SK-N-SH (cell line): ENCODE data around the gene ARHGAP26. TPM values are rescaled to one million over a fixed set of nuclear protein-coding genes. Genes with fewer than 3 reads are reported as not detected.

Experiments
- CTCF ChIA-PET: fragments of 300-600, 350-600 bp; formaldehyde crosslinking; extraction: SDS; loops from one replicate; lab custom pipeline; 2021; lab: Yijun Ruan, JAX
- POLR2A ChIA-PET: fragments of 350-600 bp; sonication (Branson Sonifier 250); formaldehyde crosslinking; extraction: SDS; loops from one replicate; lab custom pipeline; 2020; ENCODE audit warnings: antibody characterized with exemption, inconsistent platforms; lab: Yijun Ruan, JAX
- DNase-seq: peaks from one replicate; pipeline ENCODE4 v3.0.0; 2012
- H2AFZ ChIP-seq: fragments of 200-600 bp; sonication (generic); 2 replicates; pipeline ENCODE4 v1.8.1; 2016; ENCODE audit warnings: antibody characterized with exemption, mild to moderate bottlenecking, low read depth
- H3F3A ChIP-seq: fragments of 200-600 bp; sonication (generic); replicated peaks from 2 replicates; pipeline ENCODE3; 2016; ENCODE audit warnings: antibody characterized with exemption, mild to moderate bottlenecking; ENCODE audit not compliant: insufficient read depth
- H3K27ac ChIP-seq, 2 experiments: fragments of 200-500 bp in 1 of 2; fragments of 200-600 bp in 1 of 2; sonication (Bioruptor generic) in 1 of 2; sonication (generic), shearing (Covaris generic) in 1 of 2; 2 replicates each; pipeline versions ENCODE4 v1.5.1 to v1.6.1; 2014 to 2016; ENCODE audit warnings: low read depth in 2 of 2, inconsistent platforms in 1 of 2, low read length in 1 of 2, mild to moderate bottlenecking in 1 of 2, mixed read lengths in 1 of 2
- H3K27me3 ChIP-seq: fragments of 200-600 bp; sonication (generic), shearing (Covaris generic); 2 replicates; pipeline ENCODE4 v1.6.1; 2016; ENCODE audit warnings: mixed run types; ENCODE audit not compliant: insufficient read depth
- H3K36me3 ChIP-seq, 2 experiments: fragments of 200-500 bp in 1 of 2; fragments of 200-600 bp in 1 of 2; sonication (Bioruptor generic) in 1 of 2; sonication (generic) in 1 of 2; replicated peaks in 1 of 2; 2 replicates each; pipeline versions ENCODE3 to v1.5.1; 2014 to 2016; ENCODE audit warnings: low read length in 1 of 2, mild to moderate bottlenecking in 1 of 2; ENCODE audit not compliant: insufficient read depth in 2 of 2, control insufficient read depth in 1 of 2
- H3K4me1 ChIP-seq, 2 experiments: fragments of 200-500 bp in 1 of 2; fragments of 200-600 bp in 1 of 2; sonication (Bioruptor generic) in 1 of 2; sonication (generic), shearing (Covaris generic) in 1 of 2; 2 replicates each; pipeline versions ENCODE4 v1.5.1 to v1.6.1; 2014 to 2016; ENCODE audit warnings: low read depth in 1 of 2, low read length in 1 of 2, mixed run types in 1 of 2; ENCODE audit not compliant: insufficient read depth in 2 of 2, control insufficient read depth in 1 of 2
- H3K4me2 ChIP-seq: fragments of 200-600 bp; sonication (generic), shearing (Covaris generic); 2 replicates; pipeline ENCODE4 v1.6.1; 2017; ENCODE audit warnings: mixed run types
- H3K4me3 ChIP-seq, 2 experiments: fragments of 200-500 bp in 1 of 2; fragments of 200-600 bp in 1 of 2; sonication (Bioruptor generic) in 1 of 2; sonication (generic), shearing (Covaris generic) in 1 of 2; 2 replicates each; pipeline versions ENCODE4 v1.5.1 to v1.8.1; 2014 to 2016; ENCODE audit warnings: low read depth in 2 of 2, inconsistent platforms in 1 of 2, low read length in 1 of 2, mild to moderate bottlenecking in 1 of 2, mixed read lengths in 1 of 2, moderate library complexity in 1 of 2
- H3K79me2 ChIP-seq: fragments of 200-600 bp; sonication (generic); 2 replicates; pipeline ENCODE4 v1.8.1; 2017; ENCODE audit warnings: mild to moderate bottlenecking; ENCODE audit not compliant: insufficient read depth
- H3K9ac ChIP-seq: fragments of 200-600 bp; sonication (generic); 2 replicates; pipeline ENCODE4 v1.6.1; 2017; ENCODE audit warnings: mixed run types
- H3K9me2 ChIP-seq: fragments of 200-600 bp; sonication (generic); 2 replicates; pipeline ENCODE4 v1.6.1; 2017; ENCODE audit warnings: mixed run types
- H3K9me3 ChIP-seq: fragments of 200-600 bp; sonication (generic); 2 replicates; pipeline ENCODE4 v1.6.1; 2017; ENCODE audit warnings: mixed run types, mild to moderate bottlenecking, moderate library complexity
- H4K20me1 ChIP-seq: fragments of 200-600 bp; sonication (generic); 2 replicates; pipeline ENCODE4 v1.6.1; 2017; ENCODE audit warnings: mild to moderate bottlenecking, mixed run types; ENCODE audit not compliant: insufficient read depth
- EZH2phosphoT487 ChIP-seq: fragments of 200-600 bp; sonication (generic); IDR thresholded peaks from 2 replicates; pipeline ENCODE4 v1.6.1; 2017; ENCODE audit warnings: low read depth, mixed run types, mild to moderate bottlenecking, antibody characterized with exemption, moderate library complexity, borderline replicate concordance
- FOSL2 ChIP-seq: IDR thresholded peaks from 2 replicates; pipeline ENCODE4 v1.4.0; 2012; ENCODE audit warnings: low read depth, mild to moderate bottlenecking, moderate library complexity, borderline replicate concordance
- FOXJ3 ChIP-seq: sonication (generic); formaldehyde crosslinking; IDR thresholded peaks from 2 replicates; pipeline ENCODE4 v1.5.1; 2020; ENCODE audit warnings: mild to moderate bottlenecking, missing genetic modification reagents
- FOXM1 ChIP-seq: IDR thresholded peaks from 2 replicates; pipeline ENCODE4 v1.4.0; 2012; ENCODE audit warnings: low read depth, mild to moderate bottlenecking
- GABPA ChIP-seq: IDR thresholded peaks from 2 replicates; pipeline ENCODE4 v1.4.0; 2012; ENCODE audit warnings: low read depth, mild to moderate bottlenecking
- GATA2 ChIP-seq: sonication (generic); formaldehyde crosslinking; IDR thresholded peaks from 2 replicates; pipeline ENCODE4 v1.5.0; 2020; ENCODE audit warnings: mild to moderate bottlenecking, missing genetic modification reagents
- IRF3 ChIP-seq: fragments of 150-350 bp; IDR thresholded peaks from 2 replicates; pipeline ENCODE4 v1.6.1; 2016; ENCODE audit warnings: mild to moderate bottlenecking, low read depth, low read length
- MAX ChIP-seq: IDR thresholded peaks from 2 replicates; pipeline ENCODE4 v1.4.0; 2012; ENCODE audit warnings: low read depth
- MEF2A ChIP-seq: IDR thresholded peaks from 2 replicates; pipeline ENCODE4 v1.4.0; 2012; ENCODE audit warnings: low read depth, borderline replicate concordance
- MXI1 ChIP-seq: IDR thresholded peaks from 2 replicates; pipeline ENCODE4 v1.6.1; 2012; ENCODE audit warnings: mild to moderate bottlenecking, low read depth, low read length, improper control_type of control experiment
- NFIC ChIP-seq: IDR thresholded peaks from 2 replicates; pipeline ENCODE4 v1.4.0; 2012; ENCODE audit warnings: borderline replicate concordance
- NRF1 ChIP-seq: IDR thresholded peaks from 2 replicates; pipeline ENCODE4 v1.6.1; 2012; ENCODE audit warnings: low read depth, mild to moderate bottlenecking, low read length
- RAD21 ChIP-seq: IDR thresholded peaks from 2 replicates; pipeline ENCODE4 v1.6.1; 2012; ENCODE audit warnings: mild to moderate bottlenecking, low read length
- RCOR1 ChIP-seq: fragments of 150-350 bp; IDR thresholded peaks from 2 replicates; pipeline ENCODE4 v1.6.1; 2017; ENCODE audit warnings: antibody characterized with exemption, low read length
- RFX5 ChIP-seq: IDR thresholded peaks from 2 replicates; pipeline ENCODE4 v1.6.1; 2012; ENCODE audit warnings: mild to moderate bottlenecking, improper control_type of control experiment, low read length
- SIN3A ChIP-seq: IDR thresholded peaks from 2 replicates; pipeline ENCODE4 v1.6.1; 2012; ENCODE audit warnings: low read depth, mild to moderate bottlenecking, low read length, moderate library complexity, borderline replicate concordance
- YY1 ChIP-seq: IDR thresholded peaks from 2 replicates; pipeline ENCODE4 v1.4.0; 2012; ENCODE audit warnings: low read depth, mild to moderate bottlenecking
- WGBS: methylation state at CpG from one replicate; pipeline ENCODE4 v1.1.6; 2017; ENCODE audit warnings: low lambda C conversion rate; 5-methylcytosine and 5-hydroxymethylcytosine counted together
- polyA plus RNA-seq, 3 experiments: library from polyadenylated mRNA; depleted of rRNA; stranded (reverse); fragments of >200 nt; gene quantifications; 2 replicates each; pipeline ENCODE4 v1.2.3, GENCODE V29; 2012
- TF ChIP-seq, protein P1 (sequence below): IDR thresholded peaks from 2 replicates; pipeline ENCODE4 v1.4.0; 2012; ENCODE audit warnings: low read depth, borderline replicate concordance
- TF ChIP-seq, protein P2 (sequence below): IDR thresholded peaks from 2 replicates; pipeline ENCODE4 v1.6.1; 2012; ENCODE audit warnings: mild to moderate bottlenecking, low read depth, low read length, moderate library complexity
- TF ChIP-seq, protein P3 (sequence below): fragments of 200-600 bp; sonication (generic); IDR thresholded peaks from 2 replicates; pipeline ENCODE4 v1.6.1; 2017; ENCODE audit warnings: antibody characterized with exemption, mild to moderate bottlenecking, moderate library complexity

Gene ARHGAP26
- polyA plus RNA-seq, 1 of the 3 experiments (the other 2 are of a cell fraction) = 6.1 TPM

DNA sequence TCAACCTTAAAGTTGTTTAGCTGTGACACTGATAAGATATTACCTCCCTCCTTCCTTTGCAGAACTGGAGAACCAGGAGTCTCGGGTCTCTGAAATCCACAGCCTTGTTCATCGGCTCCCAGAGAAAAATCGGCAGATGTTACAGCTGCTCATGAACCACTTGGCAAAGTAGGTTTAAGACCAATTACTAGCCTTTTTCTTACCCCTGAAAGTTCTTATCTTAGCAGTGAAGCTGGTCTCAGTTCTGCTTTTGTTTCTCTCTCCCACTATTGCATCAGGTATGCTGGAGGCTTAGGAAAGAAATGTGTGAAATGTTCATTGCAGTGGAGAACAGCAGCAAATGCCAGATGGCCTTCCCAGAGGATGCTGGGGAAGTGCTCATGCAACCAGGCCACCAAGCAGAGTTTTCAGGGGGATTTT is 287.4 kb downstream of the ARHGAP26 start:
- H3K9ac ChIP-seq = no peak overlapping the region
- H3K27ac ChIP-seq = no peak overlapping the region
- no peak overlapping the region for H2AFZ ChIP-seq
- H3K4me1 ChIP-seq = peaks cover 0 to 52% of the 10 kb centered on the region in 2 experiments; a peak in 3 of 4 replicates
- CTCF ChIA-PET = no interaction called here
- TF ChIP-seq NRF1 (no peak), FOSL2 (no peak), EZH2phosphoT487 (no peak), YY1 (no peak), FOXM1 (no peak), MEF2A (no peak), MAX (no peak), RAD21 (no peak), SIN3A (no peak), RCOR1 (no peak), FOXJ3 (CRISPR knock-in tag) (no peak), MXI1 (no peak)
- no peaks in the 10 kb centered on the region for H3K9me2 ChIP-seq
- peaks cover 15 to 47% of the 10 kb centered on the region in 2 experiments for H3K36me3 ChIP-seq
- 97% methylated on average over 3 of the region's 3 CpGs for WGBS
- no peak overlapping the region for H3K4me2 ChIP-seq
- H4K20me1 ChIP-seq = no peaks in the 10 kb centered on the region
- no peak overlapping the region for H3K4me3 ChIP-seq
- POLR2A ChIA-PET = no interaction called here
- DNase-seq = no peak
- H3F3A ChIP-seq = peaks cover 14% of the 10 kb centered on the region
- H3K79me2 ChIP-seq = no peaks in the 10 kb centered on the region
- no peaks in the 10 kb centered on the region for H3K27me3 ChIP-seq
- no peaks in the 10 kb centered on the region for H3K9me3 ChIP-seq

- POLR2A ChIA-PET = no interaction called here
- TF ChIP-seq, protein P1, sequence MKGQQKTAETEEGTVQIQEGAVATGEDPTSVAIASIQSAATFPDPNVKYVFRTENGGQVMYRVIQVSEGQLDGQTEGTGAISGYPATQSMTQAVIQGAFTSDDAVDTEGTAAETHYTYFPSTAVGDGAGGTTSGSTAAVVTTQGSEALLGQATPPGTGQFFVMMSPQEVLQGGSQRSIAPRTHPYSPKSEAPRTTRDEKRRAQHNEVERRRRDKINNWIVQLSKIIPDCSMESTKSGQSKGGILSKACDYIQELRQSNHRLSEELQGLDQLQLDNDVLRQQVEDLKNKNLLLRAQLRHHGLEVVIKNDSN = no peak
- TF ChIP-seq RFX5 = no peak
- TF ChIP-seq, protein P2, sequence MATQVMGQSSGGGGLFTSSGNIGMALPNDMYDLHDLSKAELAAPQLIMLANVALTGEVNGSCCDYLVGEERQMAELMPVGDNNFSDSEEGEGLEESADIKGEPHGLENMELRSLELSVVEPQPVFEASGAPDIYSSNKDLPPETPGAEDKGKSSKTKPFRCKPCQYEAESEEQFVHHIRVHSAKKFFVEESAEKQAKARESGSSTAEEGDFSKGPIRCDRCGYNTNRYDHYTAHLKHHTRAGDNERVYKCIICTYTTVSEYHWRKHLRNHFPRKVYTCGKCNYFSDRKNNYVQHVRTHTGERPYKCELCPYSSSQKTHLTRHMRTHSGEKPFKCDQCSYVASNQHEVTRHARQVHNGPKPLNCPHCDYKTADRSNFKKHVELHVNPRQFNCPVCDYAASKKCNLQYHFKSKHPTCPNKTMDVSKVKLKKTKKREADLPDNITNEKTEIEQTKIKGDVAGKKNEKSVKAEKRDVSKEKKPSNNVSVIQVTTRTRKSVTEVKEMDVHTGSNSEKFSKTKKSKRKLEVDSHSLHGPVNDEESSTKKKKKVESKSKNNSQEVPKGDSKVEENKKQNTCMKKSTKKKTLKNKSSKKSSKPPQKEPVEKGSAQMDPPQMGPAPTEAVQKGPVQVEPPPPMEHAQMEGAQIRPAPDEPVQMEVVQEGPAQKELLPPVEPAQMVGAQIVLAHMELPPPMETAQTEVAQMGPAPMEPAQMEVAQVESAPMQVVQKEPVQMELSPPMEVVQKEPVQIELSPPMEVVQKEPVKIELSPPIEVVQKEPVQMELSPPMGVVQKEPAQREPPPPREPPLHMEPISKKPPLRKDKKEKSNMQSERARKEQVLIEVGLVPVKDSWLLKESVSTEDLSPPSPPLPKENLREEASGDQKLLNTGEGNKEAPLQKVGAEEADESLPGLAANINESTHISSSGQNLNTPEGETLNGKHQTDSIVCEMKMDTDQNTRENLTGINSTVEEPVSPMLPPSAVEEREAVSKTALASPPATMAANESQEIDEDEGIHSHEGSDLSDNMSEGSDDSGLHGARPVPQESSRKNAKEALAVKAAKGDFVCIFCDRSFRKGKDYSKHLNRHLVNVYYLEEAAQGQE = no peak
- TF ChIP-seq MEF2A = no peak
- no peak for TF ChIP-seq NFIC
- TF ChIP-seq RAD21 = no peak
- no peak for TF ChIP-seq IRF3
- TF ChIP-seq FOSL2 = no peak
- TF ChIP-seq GATA2 (CRISPR knock-in tag) = no peak
- TF ChIP-seq GABPA = no peak
- TF ChIP-seq, protein P3, sequence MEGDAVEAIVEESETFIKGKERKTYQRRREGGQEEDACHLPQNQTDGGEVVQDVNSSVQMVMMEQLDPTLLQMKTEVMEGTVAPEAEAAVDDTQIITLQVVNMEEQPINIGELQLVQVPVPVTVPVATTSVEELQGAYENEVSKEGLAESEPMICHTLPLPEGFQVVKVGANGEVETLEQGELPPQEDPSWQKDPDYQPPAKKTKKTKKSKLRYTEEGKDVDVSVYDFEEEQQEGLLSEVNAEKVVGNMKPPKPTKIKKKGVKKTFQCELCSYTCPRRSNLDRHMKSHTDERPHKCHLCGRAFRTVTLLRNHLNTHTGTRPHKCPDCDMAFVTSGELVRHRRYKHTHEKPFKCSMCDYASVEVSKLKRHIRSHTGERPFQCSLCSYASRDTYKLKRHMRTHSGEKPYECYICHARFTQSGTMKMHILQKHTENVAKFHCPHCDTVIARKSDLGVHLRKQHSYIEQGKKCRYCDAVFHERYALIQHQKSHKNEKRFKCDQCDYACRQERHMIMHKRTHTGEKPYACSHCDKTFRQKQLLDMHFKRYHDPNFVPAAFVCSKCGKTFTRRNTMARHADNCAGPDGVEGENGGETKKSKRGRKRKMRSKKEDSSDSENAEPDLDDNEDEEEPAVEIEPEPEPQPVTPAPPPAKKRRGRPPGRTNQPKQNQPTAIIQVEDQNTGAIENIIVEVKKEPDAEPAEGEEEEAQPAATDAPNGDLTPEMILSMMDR = no peak
- no peaks in the 10 kb centered on the region for H3K9me2 ChIP-seq
- H3K4me1 ChIP-seq = peaks cover 7 to 59% of the 10 kb centered on the region in 2 experiments
- H3K27ac ChIP-seq = no peak overlapping the region
- 88% methylated on average over 1 of the region's 1 CpG for WGBS
- H2AFZ ChIP-seq = no peak overlapping the region
- no peak overlapping the region for H3K9ac ChIP-seq
- CTCF ChIA-PET = interaction anchor here (2.1 kb wide), 1 partner anchor 18 kb away, joined by 4 read pairs; no protein-coding TSS in a partner anchor
- H3K79me2 ChIP-seq = no peaks in the 10 kb centered on the region
- H3K4me3 ChIP-seq = no peak overlapping the region
- peaks cover 18% of the 10 kb centered on the region for H3F3A ChIP-seq
- H3K9me3 ChIP-seq = no peaks in the 10 kb centered on the region
- no peaks in the 10 kb centered on the region for H3K27me3 ChIP-seq
- no peaks in the 10 kb centered on the region for H4K20me1 ChIP-seq
- DNase-seq = no peak
- H3K4me2 ChIP-seq = no peak overlapping the region
- peaks cover 15 to 44% of the 10 kb centered on the region in 2 experiments for H3K36me3 ChIP-seq
Measured at GRCh38 chr5:143059355-143059754, 289.2 kb downstream of the ARHGAP26 start.
